ENCODE measurements around the gene CMIP.

CMIP gene

GRCh38 chr16:81624760-81625543 lies 180.3 kb downstream of the CMIP start:
- no peak for DNase-seq (ENCODE audit: low read depth)

- no peak for DNase-seq (ENCODE audit: low read depth)
These were observed 181.0 kb downstream of the CMIP start for GRCh38 chr16:81625544-81626153.

DNA sequence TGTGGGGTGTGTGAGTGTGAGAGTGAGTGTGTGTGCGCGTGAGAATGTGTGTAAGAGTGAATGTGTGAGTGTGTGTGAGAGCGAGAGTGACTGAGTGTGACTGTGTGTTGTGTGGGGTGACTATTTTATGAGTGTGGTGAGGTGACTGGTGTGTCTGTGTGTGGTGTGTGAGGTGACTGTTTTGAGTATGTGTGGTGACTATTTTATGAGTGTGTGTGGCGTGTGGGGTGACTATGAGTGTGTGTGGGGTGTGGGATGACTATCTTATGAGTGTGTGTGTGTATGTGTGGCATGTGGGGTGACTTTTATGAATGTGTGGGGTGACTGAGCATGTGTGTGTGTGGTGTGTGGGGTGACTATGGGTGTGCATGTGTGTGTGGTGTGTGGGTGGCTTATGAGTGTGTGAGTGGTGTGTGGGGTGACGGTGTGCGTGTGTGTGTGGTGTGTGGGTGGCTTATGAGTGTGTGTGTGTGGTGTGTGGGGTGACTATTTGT lies 181.6 kb downstream of the CMIP start:
- no peak for DNase-seq (ENCODE audit: low read depth)

GRCh38 chr16:81627024-81627423 lies 182.4 kb downstream of the CMIP start:
- DNase-seq (ENCODE audit: low read depth) = no peak

- DNase-seq (ENCODE audit: low read depth) = no peak
These were observed 183.2 kb downstream of the CMIP start for GRCh38 chr16:81627729-81628244.

- no peak for DNase-seq (ENCODE audit: low read depth)
These were observed 184.6 kb downstream of the CMIP start for GRCh38 chr16:81629034-81629802.

DNA sequence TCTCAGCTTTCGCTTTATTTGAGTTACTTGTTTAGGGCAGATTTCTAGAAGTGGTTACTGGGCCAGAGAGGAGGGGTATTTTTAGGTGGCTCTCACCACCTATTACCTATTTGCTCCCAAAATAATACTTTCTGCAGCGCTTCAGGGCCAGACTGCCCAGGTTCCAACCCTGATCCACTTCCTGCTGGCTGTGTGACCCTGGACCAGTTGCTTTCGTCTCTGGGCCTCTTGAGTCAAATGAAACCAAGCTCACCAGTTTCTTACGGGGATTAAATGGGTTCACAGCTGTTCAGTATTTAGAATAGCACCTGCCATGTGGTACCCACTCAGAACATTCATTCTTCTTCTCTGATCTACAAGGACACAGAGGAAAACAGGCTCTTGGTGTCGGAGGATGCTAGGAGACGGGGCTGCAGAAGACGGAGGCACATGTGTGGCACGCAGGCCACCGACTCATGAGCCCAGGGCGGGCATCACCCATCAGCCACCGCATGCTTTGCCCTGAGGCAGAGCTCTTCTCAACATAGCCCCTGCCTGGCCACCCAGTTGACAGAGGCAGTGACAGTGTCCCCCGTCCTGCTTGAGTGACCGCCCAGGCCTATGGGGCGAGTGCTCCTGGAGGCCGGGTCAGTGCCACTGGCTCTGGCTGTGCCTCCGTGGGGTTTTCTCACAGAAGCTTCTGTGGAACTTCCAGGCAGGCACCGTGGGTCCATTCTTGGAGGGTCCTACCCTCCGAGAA lies 185.5 kb downstream of the CMIP start:
- no peak for DNase-seq (ENCODE audit: low read depth)

DNA sequence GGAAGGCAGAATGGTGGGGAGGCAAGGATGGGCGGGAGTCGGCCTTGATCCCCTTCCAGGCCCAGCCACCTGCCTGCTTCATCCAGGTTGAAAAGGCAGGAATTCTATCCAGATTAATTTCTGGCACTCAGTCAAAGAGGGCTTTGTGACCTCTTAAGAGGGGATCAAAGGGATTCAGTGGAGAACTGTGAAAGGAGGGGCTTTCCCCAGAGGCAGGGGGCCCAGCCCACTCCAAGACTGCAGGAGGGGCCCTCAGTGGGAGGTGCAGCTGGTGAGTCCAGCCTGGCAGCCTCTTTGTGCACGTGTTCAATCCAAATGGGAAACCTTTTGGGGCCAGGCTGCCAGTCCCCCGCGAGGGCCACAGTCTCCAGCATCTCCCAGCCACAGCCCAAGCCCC lies 186.0 kb downstream of the CMIP start:
- no peak for DNase-seq (ENCODE audit: low read depth)

- peak; percentile 19 for DNase-seq (ENCODE audit: low read depth)
These were observed 188.0 kb downstream of the CMIP start for GRCh38 chr16:81632392-81633146.

- no peak for DNase-seq (ENCODE audit: low read depth)
These were observed 188.6 kb downstream of the CMIP start for GRCh38 chr16:81633147-81633619.

DNA sequence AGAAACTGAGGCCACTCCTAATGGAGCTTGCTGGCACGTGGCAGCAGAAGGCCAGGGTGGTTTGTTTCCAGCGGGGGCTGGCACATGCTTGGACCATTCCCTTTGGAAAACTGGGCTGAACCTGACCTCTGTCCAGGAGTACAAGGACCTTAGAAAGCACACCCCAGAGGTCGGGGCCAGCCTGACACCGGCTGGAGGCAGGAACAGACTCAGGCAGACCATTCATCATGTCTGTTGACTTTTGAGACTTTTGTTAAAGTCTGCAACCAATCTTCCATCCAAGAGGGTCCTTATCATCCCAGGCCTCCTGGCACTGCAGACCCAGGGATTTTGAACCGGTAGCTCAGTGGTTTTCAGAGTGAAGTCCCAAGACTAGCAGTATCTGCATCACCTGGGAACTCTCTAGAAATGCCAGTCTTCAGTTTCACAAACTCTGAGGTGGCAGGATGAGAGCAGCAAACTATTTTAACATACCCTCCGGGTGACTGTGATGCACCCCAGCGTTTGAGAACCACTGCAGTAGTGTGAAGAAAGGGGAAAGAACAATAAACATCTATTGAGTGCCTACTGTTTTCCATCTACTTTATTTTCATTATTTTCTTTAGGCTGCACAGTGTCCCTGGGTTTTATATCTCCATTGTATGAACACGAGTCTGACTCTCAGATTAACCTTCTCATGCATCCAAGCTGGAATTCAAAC lies 189.2 kb downstream of the CMIP start:
- no peak for DNase-seq (ENCODE audit: low read depth)

- DNase-seq (ENCODE audit: low read depth) = no peak
These were observed 189.9 kb downstream of the CMIP start for GRCh38 chr16:81634380-81635062.

DNA sequence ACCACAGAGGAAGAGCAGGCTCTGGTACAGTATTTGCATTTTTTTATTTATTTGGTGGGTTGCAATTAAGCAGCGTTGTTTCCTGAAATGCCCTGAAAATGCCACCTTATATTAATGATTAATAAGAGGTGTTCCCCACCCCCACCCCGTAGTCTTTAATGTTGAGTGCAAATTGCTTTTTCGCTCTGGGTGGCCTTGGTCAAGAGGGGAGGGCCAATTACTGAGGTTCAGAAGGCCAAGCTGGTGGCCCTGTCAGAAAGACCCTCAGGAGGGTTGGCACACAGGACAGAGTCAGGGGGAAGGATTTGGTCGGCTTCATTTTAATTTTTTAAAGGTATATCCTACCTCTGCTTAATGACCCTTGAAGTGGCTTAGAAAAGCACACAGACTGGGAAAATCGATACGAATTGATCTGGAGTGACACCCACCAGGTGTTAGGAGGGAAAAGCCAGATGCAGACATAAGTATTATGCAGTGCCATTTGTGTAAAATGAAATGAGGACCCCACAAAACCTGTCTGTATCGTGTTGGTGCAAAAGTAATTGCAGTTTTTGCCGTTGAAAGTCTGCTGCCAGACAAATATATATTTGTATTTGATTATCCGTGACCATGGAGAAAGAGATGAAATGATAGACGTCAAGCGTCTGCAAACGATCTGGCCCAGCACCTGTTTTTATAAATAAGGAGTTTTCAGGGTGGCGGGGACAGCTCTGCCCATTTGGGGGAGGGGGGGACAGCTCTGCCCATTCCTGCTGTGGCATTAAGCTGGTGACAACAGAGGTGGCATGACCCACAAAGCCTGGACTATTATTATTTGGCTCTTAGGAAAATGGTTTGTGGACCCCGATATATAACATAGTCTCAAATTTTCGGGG lies 190.7 kb downstream of the CMIP start:
- DNase-seq (ENCODE audit: low read depth) = no peak

GRCh38 chr16:81636298-81636993 lies 191.8 kb downstream of the CMIP start:
- no peak for DNase-seq (ENCODE audit: low read depth)

- DNase-seq (ENCODE audit: low read depth) = no peak
These were observed 193.0 kb downstream of the CMIP start for GRCh38 chr16:81637336-81638235.

GRCh38 chr16:81638286-81638945 lies 193.8 kb downstream of the CMIP start:
- no peak for DNase-seq (ENCODE audit: low read depth)

DNA sequence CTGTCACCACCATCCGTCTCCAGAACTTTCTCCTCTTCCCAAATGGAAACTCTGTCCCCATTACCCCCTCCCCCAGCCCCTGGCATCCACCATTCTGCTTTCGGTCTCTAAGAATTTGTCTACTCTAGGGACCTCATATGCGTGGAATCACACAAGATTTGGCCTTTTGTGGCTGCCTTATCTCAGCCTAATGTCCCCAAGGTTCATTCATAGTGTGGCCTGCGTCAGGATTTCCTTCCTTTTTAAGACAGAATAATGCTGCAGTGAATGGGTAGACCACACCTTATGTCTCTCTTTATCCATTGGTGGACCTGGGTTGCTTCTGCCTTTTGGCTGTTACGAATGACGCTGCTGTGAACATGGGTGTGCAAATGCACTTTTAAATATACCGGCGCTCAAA lies 194.7 kb downstream of the CMIP start:
- no peak for DNase-seq (ENCODE audit: low read depth)

Measured in HS-5 (cell line).